ENCODE results near the gene NDUFS8. TPM values are rescaled to one million over a fixed set of nuclear protein-coding genes. Genes with fewer than 3 reads are reported as not detected.

NDUFS8 gene
- total and polyA plus RNA-seq, 4 donors: 61.2 to 148 (median 106) TPM

DNA sequence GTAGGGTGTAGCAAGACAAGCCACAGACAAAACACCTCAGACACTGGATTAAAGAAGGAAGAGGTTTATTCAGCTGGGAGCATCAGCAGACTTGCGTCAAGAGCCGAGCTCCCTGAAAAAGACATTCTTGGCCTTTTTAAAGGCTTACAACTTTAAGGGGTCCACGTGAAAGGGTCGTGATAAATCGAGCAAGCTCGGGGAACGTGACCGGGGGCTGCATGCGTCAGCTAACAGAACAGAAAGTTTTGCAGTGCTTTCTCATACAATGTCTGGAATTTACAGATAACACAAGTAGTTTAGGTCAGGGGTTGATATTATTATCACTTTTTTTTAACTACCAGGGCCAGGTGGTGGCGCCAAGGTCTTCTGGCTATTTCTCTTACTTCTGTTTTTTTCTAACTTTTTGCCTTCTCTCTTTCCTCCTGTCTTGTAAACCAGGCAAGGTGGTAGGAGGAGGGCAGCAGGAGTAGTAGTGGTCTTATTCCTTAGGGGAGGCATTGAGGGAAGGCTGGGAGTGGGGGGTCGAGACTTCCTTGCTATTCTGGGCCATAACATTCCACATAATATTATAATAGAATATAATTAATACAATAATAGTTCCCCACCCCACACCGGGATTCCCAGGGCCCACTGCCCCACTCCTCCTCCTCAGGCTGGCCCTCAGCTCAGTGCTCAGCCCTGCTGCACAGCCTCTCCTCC, 20.9 kb upstream of the NDUFS8 start:
- H3K4me1 ChIP-seq (ENCODE audit: control insufficient read depth in 4 of 4, insufficient read depth in 4 of 4, low read length in 3 of 4): peaks cover 6 to 28% (median 22%) of the 10 kb centered on the region in 4 donors
- WGBS: 67% methylated on average over 12 of the region's 12 CpGs
- H3K27ac ChIP-seq (ENCODE audit: low read depth in 1 of 2, low read length in 2 of 2): peak overlapping the region; percentile 82 to 86
- no peaks in the 10 kb centered on the region for H3K9me3 ChIP-seq (ENCODE audit: control insufficient read depth in 4 of 4, low read length in 3 of 4)
- H3K36me3 ChIP-seq (ENCODE audit: control insufficient read depth in 4 of 4, insufficient read depth in 3 of 4, low read depth in 1 of 4, low read length in 3 of 4): no peaks in the 10 kb centered on the region
- DNase-seq (ENCODE audit: low spot score): no peak
- TF ChIP-seq RAD21 (IDR thresholded peaks at IDR 0.05) (no peak), YY1 (IDR thresholded peaks at IDR 0.05) (no peak), RXRA (IDR thresholded peaks at IDR 0.05) (no peak), MAX (IDR thresholded peaks at IDR 0.05) (no peak)
- no peaks in the 10 kb centered on the region for H3K27me3 ChIP-seq (ENCODE audit: control insufficient read depth in 4 of 4, insufficient read depth in 4 of 4, low read length in 3 of 4)
- no peak overlapping the region for H3K9ac ChIP-seq (ENCODE audit: low read depth in 1 of 2, low read length in 2 of 2)
- H3K4me3 ChIP-seq (ENCODE audit: low read depth in 1 of 3, low read length in 3 of 3): no peak overlapping the region

- Histone ChIP-seq H3K36me3 (ENCODE audit: control insufficient read depth in 4 of 4, insufficient read depth in 3 of 4, low read depth in 1 of 4, low read length in 3 of 4) (no peaks in the 10 kb centered on the region), H3K4me1 (ENCODE audit: control insufficient read depth in 4 of 4, insufficient read depth in 4 of 4, low read length in 3 of 4) (peaks cover 6 to 28% (median 22%) of the 10 kb centered on the region in 4 donors), H3K27me3 (ENCODE audit: control insufficient read depth in 4 of 4, insufficient read depth in 4 of 4, low read length in 3 of 4) (no peaks in the 10 kb centered on the region), H3K4me3 (ENCODE audit: low read depth in 1 of 3, low read length in 3 of 3) (peak within 1 kb of the TSS in 2 of 3 donors; percentile 23 to 27), H3K27ac (ENCODE audit: low read depth in 1 of 2, low read length in 2 of 2) (peak within 1 kb of the TSS; percentile 82 to 86), H3K9me3 (ENCODE audit: control insufficient read depth in 4 of 4, low read length in 3 of 4) (no peaks in the 10 kb centered on the region), H3K9ac (ENCODE audit: low read depth in 1 of 2, low read length in 2 of 2) (peak within 1 kb of the TSS in 1 of 2 donors; percentile 37)
- no peak for TF ChIP-seq FOXA2 (IDR thresholded peaks at IDR 0.05)
- peak; percentile 85 to 89 for TF ChIP-seq RXRA (IDR thresholded peaks at IDR 0.05)
- TF ChIP-seq HNF4G (IDR thresholded peaks at IDR 0.05): peak; percentile 49
- TF ChIP-seq TAF1 (conservative IDR thresholded peaks at IDR 0.05): no peak
- TF ChIP-seq RAD21 (IDR thresholded peaks at IDR 0.05): peak in 1 of 2 donors; percentile 59
- TF ChIP-seq, protein P1, sequence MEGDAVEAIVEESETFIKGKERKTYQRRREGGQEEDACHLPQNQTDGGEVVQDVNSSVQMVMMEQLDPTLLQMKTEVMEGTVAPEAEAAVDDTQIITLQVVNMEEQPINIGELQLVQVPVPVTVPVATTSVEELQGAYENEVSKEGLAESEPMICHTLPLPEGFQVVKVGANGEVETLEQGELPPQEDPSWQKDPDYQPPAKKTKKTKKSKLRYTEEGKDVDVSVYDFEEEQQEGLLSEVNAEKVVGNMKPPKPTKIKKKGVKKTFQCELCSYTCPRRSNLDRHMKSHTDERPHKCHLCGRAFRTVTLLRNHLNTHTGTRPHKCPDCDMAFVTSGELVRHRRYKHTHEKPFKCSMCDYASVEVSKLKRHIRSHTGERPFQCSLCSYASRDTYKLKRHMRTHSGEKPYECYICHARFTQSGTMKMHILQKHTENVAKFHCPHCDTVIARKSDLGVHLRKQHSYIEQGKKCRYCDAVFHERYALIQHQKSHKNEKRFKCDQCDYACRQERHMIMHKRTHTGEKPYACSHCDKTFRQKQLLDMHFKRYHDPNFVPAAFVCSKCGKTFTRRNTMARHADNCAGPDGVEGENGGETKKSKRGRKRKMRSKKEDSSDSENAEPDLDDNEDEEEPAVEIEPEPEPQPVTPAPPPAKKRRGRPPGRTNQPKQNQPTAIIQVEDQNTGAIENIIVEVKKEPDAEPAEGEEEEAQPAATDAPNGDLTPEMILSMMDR (IDR thresholded peaks at IDR 0.05; ENCODE audit: low read depth, low read length, missing input control): no peak
- TF ChIP-seq NR2F2 (IDR thresholded peaks at IDR 0.05): peak; percentile 46
- TF ChIP-seq YY1 (IDR thresholded peaks at IDR 0.05): peak; percentile 71
- TF ChIP-seq GABPA (IDR thresholded peaks at IDR 0.05 in 1 of 2, conservative IDR thresholded peaks at IDR 0.05 in 1 of 2): no peak
- no peak for TF ChIP-seq MAX (IDR thresholded peaks at IDR 0.05)
- TF ChIP-seq ZBTB33 (IDR thresholded peaks at IDR 0.05): no peak
- peak; percentile 60 for TF ChIP-seq REST (IDR thresholded peaks at IDR 0.05)
- TF ChIP-seq JUND (IDR thresholded peaks at IDR 0.05): peak in 1 of 2 donors; percentile 60
- TF ChIP-seq EGR1 (IDR thresholded peaks at IDR 0.05; ENCODE audit: low read depth in 2 of 2): no peak
- TF ChIP-seq HNF4A (conservative IDR thresholded peaks at IDR 0.05): peak; percentile 87 to 88
- TF ChIP-seq ATF3 (IDR thresholded peaks at IDR 0.05): no peak
- peak; percentile 95 for TF ChIP-seq SP1 (IDR thresholded peaks at IDR 0.05)
- TF ChIP-seq FOXA1 (IDR thresholded peaks at IDR 0.05): no peak
- 19% methylated on average over 33 of the region's 33 CpGs for WGBS
- peak; percentile 87 for DNase-seq (ENCODE audit: low spot score)
Observed at GRCh38 chr11:68010090-68011041, 20.1 kb upstream of the NDUFS8 start, which contains the start of gene ALDH3B1. Gene ALDH3B1 (plus strand): TSS chr11:68010327. CDS start chr11:68015298, 4,971 bp downstream.

Measured in liver (tissue), 9 donors.